ENCODE results near the gene UQCR10. TPM values are rescaled to one million over a fixed set of nuclear protein-coding genes. Genes with fewer than 3 reads are reported as not detected.

UQCR10 gene
- total RNA-seq, 2 donors from 2014 or later, result 62.4 to 63.4 TPM

DNA sequence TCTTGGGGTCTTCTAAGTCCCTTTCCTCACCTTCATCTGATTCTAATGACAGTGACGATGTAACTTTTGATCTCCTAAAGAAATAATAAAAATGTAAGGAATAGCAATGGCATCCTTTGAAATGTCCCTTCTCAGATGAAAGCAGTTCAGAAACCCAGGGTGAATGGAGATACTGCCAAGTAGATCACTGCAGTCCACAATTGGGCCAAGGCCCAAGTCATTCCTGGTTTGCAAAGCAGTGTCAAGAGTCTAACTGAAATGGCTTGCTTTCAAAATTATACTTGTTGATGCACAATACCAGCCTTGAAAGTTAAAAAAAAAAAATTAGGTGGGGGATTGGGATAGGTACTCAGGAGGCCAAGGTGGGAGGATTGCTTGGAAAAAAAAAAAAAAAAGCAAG lies 50.6 kb downstream of the UQCR10 start:
- DNase-seq (no peak), ATAC-seq (replicated peaks in 1 of 2) (no peak)
- Mint-ChIP-seq H3K27ac (peak overlapping the region; percentile 70), H3K4me3 (no peak overlapping the region), H3K4me1 (ENCODE audit: low read depth) (peaks cover 17% of the 10 kb centered on the region), H3K9me3 (no peaks in the 10 kb centered on the region), H3K27me3 (ENCODE audit: low read depth) (no peaks in the 10 kb centered on the region), H3K36me3 (ENCODE audit: insufficient read depth in 2 of 2) (peaks cover 8 to 19% of the 10 kb centered on the region in 2 donors)

DNA sequence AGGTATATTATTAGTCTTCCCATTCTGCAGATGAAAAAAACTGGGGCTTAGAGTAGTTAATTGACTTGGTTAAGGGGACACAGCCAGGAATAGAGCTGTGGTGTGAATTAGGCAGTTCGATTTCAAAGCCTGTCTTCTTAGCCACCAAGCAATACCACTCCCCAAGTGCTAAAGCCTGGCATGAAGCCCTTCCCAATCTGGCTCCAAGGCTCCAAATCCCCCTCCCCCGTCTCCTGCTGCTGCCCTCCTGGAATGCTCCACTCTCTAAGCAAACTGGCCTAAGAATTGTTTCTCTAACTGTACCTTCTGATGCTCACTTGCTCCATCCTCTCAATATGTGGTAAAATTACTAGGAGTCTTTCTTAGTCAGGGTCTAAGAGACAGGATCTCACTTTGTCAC lies 52.3 kb downstream of the UQCR10 start:
- H3K36me3 Mint-ChIP-seq (ENCODE audit: insufficient read depth in 2 of 2), result peaks cover 8 to 20% of the 10 kb centered on the region in 2 donors
- DNase-seq, result no peak

More for the DNA sequence above, 52.3 kb downstream of the UQCR10 start:
- Mint-ChIP-seq H3K27me3 (ENCODE audit: low read depth) (no peaks in the 10 kb centered on the region), H3K27ac (peak overlapping the region; percentile 71), H3K4me3 (no peak overlapping the region), H3K4me1 (ENCODE audit: low read depth) (peaks cover 17% of the 10 kb centered on the region), H3K9me3 (no peaks in the 10 kb centered on the region)
- ATAC-seq (replicated peaks in 1 of 2), result no peak

Other genes with a start within 250 kb of the UQCR10 start
- 10 to 100 TPM; 55.1 to 73.9 TPM for gene THOC5, start 213.6 kb upstream of the UQCR10 start, total RNA-seq
- gene NIPSNAP1, start 186.3 kb upstream of the UQCR10 start, total RNA-seq, result 10 to 100 TPM; 69.0 to 87.0 TPM
- gene NF2, start 163.7 kb upstream of the UQCR10 start, total RNA-seq, result 10 to 100 TPM; 33.7 to 35.5 TPM
- gene CABP7, start 47.4 kb upstream of the UQCR10 start, total RNA-seq, result under 1 TPM; 0.09 to 0.14 TPM
- gene ZMAT5, start 362 bp upstream of the UQCR10 start, total RNA-seq, result 10 to 100 TPM; 29.1 to 34.4 TPM
- gene ASCC2, start 70.9 kb downstream of the UQCR10 start, total RNA-seq, result 10 to 100 TPM; 77.7 to 81.7 TPM
- 10 to 100 TPM; 37.8 to 40.7 TPM for gene MTMR3, start 115.8 kb downstream of the UQCR10 start, total RNA-seq